K562 (cell line): ENCODE measurements around the gene ZNF181. TPM values are rescaled to one million over a fixed set of nuclear protein-coding genes. Genes with fewer than 3 reads are reported as not detected.

Source experiments
- BRD4 ChIP-seq: fragments of 200-600 bp; sonication (generic); IDR thresholded peaks from 2 replicates; pipeline ENCODE4 v1.6.1; 2017; ENCODE audit warnings: inconsistent platforms
- CAMTA2 ChIP-seq: fragments of 250-450 bp; sonication (Bioruptor Pico); conservative IDR thresholded peaks from 2 replicates; pipeline ENCODE4 v1.5.1; 2022
- CBFB ChIP-seq: sonication (generic); formaldehyde crosslinking; IDR thresholded peaks from 2 replicates; pipeline ENCODE4 v1.4.0; 2020; ENCODE audit warnings: mild to moderate bottlenecking, missing genetic modification reagents
- ETV1 ChIP-seq: fragments of 450-650 bp; conservative IDR thresholded peaks from 2 replicates; pipeline ENCODE4 v1.6.1; 2016; ENCODE audit warnings: missing genetic modification characterization, control low read depth, low read depth, missing compliant biosample characterization
- HMGXB4 ChIP-seq: sonication (generic); formaldehyde crosslinking; IDR thresholded peaks from 2 replicates; pipeline ENCODE4 v1.8.1; 2023; ENCODE audit warnings: mild to moderate bottlenecking, missing genetic modification reagents
- KLF13 ChIP-seq: fragments of 450-650 bp; IDR thresholded peaks from 2 replicates; pipeline ENCODE4 v1.6.1; 2016; ENCODE audit warnings: missing genetic modification characterization, low read depth, mild to moderate bottlenecking, missing compliant biosample characterization, moderate library complexity, borderline replicate concordance
- MBD2 ChIP-seq: sonication (generic); IDR thresholded peaks from 2 replicates; pipeline ENCODE4 v1.6.1; 2016; ENCODE audit warnings: low read depth, borderline replicate concordance
- MTA2 ChIP-seq: fragments of 450-650 bp; IDR thresholded peaks from 2 replicates; pipeline ENCODE4 v1.6.1; 2016; ENCODE audit warnings: low read depth
- MYNN ChIP-seq, 2 experiments: sonication (generic); formaldehyde crosslinking in 1 of 2; IDR thresholded peaks; 2 replicates each; pipeline versions ENCODE4 v1.5.0 to v1.6.1; 2016 to 2020; ENCODE audit warnings: antibody characterized with exemption in 1 of 2, missing genetic modification reagents in 1 of 2
- NCOA1 ChIP-seq: fragments of 450-650 bp; IDR thresholded peaks from 2 replicates; pipeline ENCODE4 v1.6.1; 2016; ENCODE audit warnings: low read depth
- NFE2 ChIP-seq: IDR thresholded peaks from 2 replicates; pipeline ENCODE4 v1.6.1; 2014; ENCODE audit warnings: antibody characterized with exemption, low read depth
- POLR2H ChIP-seq: IDR thresholded peaks from 2 replicates; pipeline ENCODE4 v1.6.1; 2016; ENCODE audit warnings: missing genetic modification characterization, low read depth, mild to moderate bottlenecking, control low read depth, missing compliant biosample characterization, moderate library complexity
- RFX5 ChIP-seq: IDR thresholded peaks from 2 replicates; pipeline ENCODE4 v1.6.1; 2011; ENCODE audit warnings: low read depth, mild to moderate bottlenecking, improper control_type of control experiment, low read length
- SMAD3 ChIP-seq: fragments of 450-650 bp; formaldehyde crosslinking; conservative IDR thresholded peaks from 2 replicates; pipeline ENCODE4 v1.4.0; 2020; ENCODE audit warnings: mild to moderate bottlenecking
- STAT6 ChIP-seq: sonication (generic); formaldehyde crosslinking; IDR thresholded peaks from 2 replicates; pipeline ENCODE4 v1.8.1; 2023; ENCODE audit warnings: mild to moderate bottlenecking, missing genetic modification reagents
- TGIF2 ChIP-seq: sonication (generic); formaldehyde crosslinking; IDR thresholded peaks from 2 replicates; pipeline ENCODE4 v1.8.1; 2022; ENCODE audit warnings: mild to moderate bottlenecking, missing genetic modification reagents, moderate library complexity
- ZNF354B ChIP-seq: fragments of 250-450 bp; sonication (Bioruptor Pico); IDR thresholded peaks from 2 replicates; pipeline ENCODE4 v1.4.0; 2020
- ZNF395 ChIP-seq: fragments of 200-800 bp; sonication (Bioruptor generic); IDR thresholded peaks from 2 replicates; pipeline ENCODE4 v1.6.1; 2017; ENCODE audit warnings: missing genetic modification characterization, missing compliant biosample characterization
- polyA plus RNA-seq, 8 experiments: library from polyadenylated mRNA; depleted of rRNA in 4 of 8; stranded (reverse) in 5 of 8; unstranded in 3 of 8; fragments of >200 nt; fragmentation: Nextera tagmentation in 2 of 8; fragmentation: Illumina TruSeq in 1 of 8; extraction: Ambion mirVana in 2 of 8; extraction: Trizol in 1 of 8; gene quantifications; 2 replicates each; pipeline versions ENCODE4 v1.2.1 to v1.2.3, GENCODE V29; 2011 to 2014; ENCODE audit warnings: inconsistent platforms in 1 of 8, missing spikeins in 1 of 8
- total RNA-seq, 7 experiments: library from RNA; depleted of rRNA in 6 of 7; stranded (reverse); fragments of >200 nt in 6 of 7; fragmentation: Illumina TruSeq in 2 of 7; extraction: Trizol in 2 of 7; gene quantifications; 2 replicates each; pipeline versions ENCODE4 v1.2.1 to v1.2.3, GENCODE V29; 2011 to 2021; ENCODE audit warnings: low replicate concordance in 1 of 7
- TF ChIP-seq, protein P1 (sequence below): fragments of 450-650 bp; IDR thresholded peaks from 2 replicates; pipeline ENCODE4 v1.6.1; 2016; ENCODE audit warnings: antibody characterized with exemption

ZNF181 gene
- total and polyA plus RNA-seq, 9 of the 15 experiments (the other 6 are each of a cell fraction or from before 2014, with no cell fraction given), result 4.3 to 20.3 (median 12.1) TPM

DNA sequence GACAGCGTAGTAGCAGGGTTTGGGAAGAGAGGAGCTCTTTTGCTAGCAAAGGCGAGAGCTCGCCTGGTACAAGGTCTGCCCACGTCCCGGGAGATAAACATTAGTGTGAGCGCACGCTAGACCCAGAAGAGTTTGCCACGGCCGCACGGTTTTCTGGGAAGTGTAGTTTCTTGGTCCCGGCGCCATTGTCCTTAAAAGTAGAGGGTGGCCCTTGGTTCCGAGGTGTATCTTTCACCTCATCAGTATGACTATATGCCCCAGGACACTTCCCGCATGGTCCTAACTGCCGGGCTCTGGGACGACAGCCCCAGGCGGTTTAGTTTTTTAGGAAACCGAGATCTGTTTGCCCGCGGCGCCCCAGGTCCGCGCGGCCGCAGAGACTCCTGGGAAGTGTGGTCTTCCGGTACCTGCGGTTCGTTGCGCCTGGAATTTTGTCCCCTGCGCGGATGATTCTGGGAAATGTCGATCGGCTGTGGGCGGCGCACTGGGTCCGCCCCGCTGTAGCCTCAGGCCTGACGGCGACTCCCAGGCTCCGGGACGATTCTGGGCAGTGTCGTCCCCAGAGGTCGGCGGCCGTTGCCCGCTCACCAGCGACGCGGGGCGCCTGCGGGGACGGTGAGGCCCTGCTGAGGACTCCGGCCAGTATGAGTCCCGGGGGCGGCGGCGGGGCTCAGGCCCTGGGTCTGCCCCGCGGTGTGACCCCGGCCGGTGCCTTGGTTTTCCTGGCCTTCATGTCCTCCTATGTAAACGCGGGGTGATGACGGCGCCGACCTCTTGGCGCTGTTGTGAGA is at the start of gene ZNF181 (continued):
- peak; percentile 66; the same call in 1 of the 2 replicates for TF ChIP-seq HMGXB4 (CRISPR knock-in tag)
- 0 out of 2 replicates have a peak, but pooled peaks have one; percentile 11 for TF ChIP-seq NFE2
- peak; percentile 72; the same call in 1 of the 2 replicates for TF ChIP-seq BRD4
- 0 out of 2 replicates have a peak, but pooled peaks have one; percentile 15 for TF ChIP-seq ZNF354B (CRISPR knock-in tag)
- no peak; the same call in 1 of the 2 replicates for TF ChIP-seq ETV1 (tag)
- TF ChIP-seq CAMTA2 (CRISPR knock-in tag), result no peak
- TF ChIP-seq MTA2, result no peak
- peak; percentile 86; the same call in 1 of the 2 replicates for TF ChIP-seq ZNF395 (CRISPR knock-in tag)
- TF ChIP-seq STAT6 (CRISPR knock-in tag), result peak; percentile 69; the same call in 1 of the 2 replicates
- TF ChIP-seq SMAD3 (CRISPR knock-in tag), result 0 out of 2 replicates have a peak, but pooled peaks have one; percentile 31
- TF ChIP-seq POLR2H (tag), result peak; percentile 90
- peak; percentile 62 for TF ChIP-seq NCOA1
- TF ChIP-seq MYNN (IDR thresholded peaks at IDR 0.05), result 0 out of 2 replicates have a peak, but pooled peaks have one; percentile 5
- no peak for TF ChIP-seq MYNN (CRISPR knock-in tag; IDR thresholded peaks at IDR 0.05)
- TF ChIP-seq MBD2, result peak; percentile 18; the same call in 1 of the 2 replicates
- TF ChIP-seq KLF13 (tag), result peak; percentile 85
- peak; percentile 46; the same call in 1 of the 2 replicates for TF ChIP-seq CBFB
- no peak for TF ChIP-seq RFX5
- TF ChIP-seq, protein P1, sequence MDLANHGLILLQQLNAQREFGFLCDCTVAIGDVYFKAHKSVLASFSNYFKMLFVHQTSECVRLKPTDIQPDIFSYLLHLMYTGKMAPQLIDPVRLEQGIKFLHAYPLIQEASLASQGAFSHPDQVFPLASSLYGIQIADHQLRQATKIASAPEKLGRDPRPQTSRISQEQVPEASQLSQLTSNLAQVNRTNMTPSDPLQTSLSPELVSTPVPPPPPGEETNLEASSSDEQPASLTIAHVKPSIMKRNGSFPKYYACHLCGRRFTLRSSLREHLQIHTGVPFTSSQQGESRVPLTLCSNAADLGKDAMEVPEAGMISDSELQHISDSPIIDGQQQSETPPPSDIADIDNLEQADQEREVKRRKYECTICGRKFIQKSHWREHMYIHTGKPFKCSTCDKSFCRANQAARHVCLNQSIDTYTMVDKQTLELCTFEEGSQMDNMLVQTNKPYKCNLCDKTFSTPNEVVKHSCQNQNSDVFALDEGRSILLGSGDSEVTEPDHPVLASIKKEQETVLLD, result no peak
- TF ChIP-seq TGIF2, result peak; percentile 41; the same call in 1 of the 2 replicates
